HepG2 (cell line): ENCODE results near the gene TMPRSS7. TPM values are rescaled to one million over a fixed set of nuclear protein-coding genes. Genes with fewer than 3 reads are reported as not detected.

Source experiments
- ATAC-seq: fragments of 200-7000 bp; cut with Tn5 transposase; 3 replicates; pipeline ENCODE4 v1.9.1; 2020; ENCODE audit warnings: mild to moderate bottlenecking, moderate library complexity
- BruUV-seq: library from RNA; stranded (reverse); fragments of 400-500 nt; replicated peaks from 2 replicates; lab custom pipeline; 2021; lab: Mats Ljungman, UMichigan
- CTCF ChIA-PET: fragments of 300-600 bp; formaldehyde crosslinking; extraction: SDS; loops from one replicate; lab custom pipeline; 2021; ENCODE audit warnings: low total read pairs, inconsistent platforms, low intra/inter-chr PET ratio; lab: Yijun Ruan, JAX
- POLR2A ChIA-PET: fragments of 350-600 bp; sonication (Branson Sonifier 250); formaldehyde crosslinking; loops from one replicate; lab custom pipeline; 2020; ENCODE audit warnings: antibody characterized with exemption, inconsistent platforms; lab: Yijun Ruan, JAX
- DNase-seq: peaks from one replicate; pipeline ENCODE4 v3.0.0-alpha.2; 2015; ENCODE audit warnings: low spot score
- FAIRE-seq: peaks from 3 replicates; lab custom pipeline; 2011; peaks lifted over from hg19 to GRCh38; lab: Jason Lieb, UNC
- H2AFZ ChIP-seq: one replicate; pipeline ENCODE4 v1.6.1; 2011; ENCODE audit warnings: low read length, inconsistent platforms
- H3K27ac ChIP-seq: fragments of 300-600 bp; 3 replicates; pipeline ENCODE4 v1.8.0; 2011; ENCODE audit warnings: mixed run types, mild to moderate bottlenecking, mixed read lengths, low read length, inconsistent platforms; ENCODE audit not compliant: insufficient read depth; ENCODE audit errors: extremely low read length
- H3K27me3 ChIP-seq, 2 experiments: fragments of 200-600 bp in 1 of 2; 2 replicates in 1 of 2; 3 replicates in 1 of 2; pipeline versions ENCODE4 v1.6.0 to v1.8.0; 2011; ENCODE audit warnings: low read length in 2 of 2, mild to moderate bottlenecking in 2 of 2, moderate library complexity in 2 of 2, inconsistent platforms in 1 of 2; ENCODE audit not compliant: insufficient read depth in 2 of 2, control insufficient read depth in 1 of 2
- H3K36me3 ChIP-seq, 2 experiments: fragments of 200-600 bp in 1 of 2; replicated peaks in 1 of 2; 2 replicates in 1 of 2; 3 replicates in 1 of 2; pipeline versions ENCODE4 v1.5.1 to v1.8.0; 2011; ENCODE audit warnings: low read length in 2 of 2, inconsistent platforms in 1 of 2; ENCODE audit not compliant: insufficient read depth in 2 of 2, control insufficient read depth in 1 of 2
- H3K4me1 ChIP-seq: 2 replicates; pipeline ENCODE4 v1.5.1; 2012; ENCODE audit warnings: low read length, inconsistent platforms; ENCODE audit not compliant: insufficient read depth
- H3K4me2 ChIP-seq: 2 replicates; pipeline ENCODE4 v1.6.0; 2011; ENCODE audit warnings: low read depth, low read length, inconsistent platforms
- H3K4me3 ChIP-seq, 3 experiments: fragments of 200-600 bp in 1 of 3; sonication (generic), shearing (Covaris generic) in 1 of 3; replicated peaks in 1 of 3; 2 replicates each; pipeline ENCODE4 v1.5.1; 2011 to 2016; ENCODE audit warnings: low read length in 3 of 3, inconsistent platforms in 2 of 3, low read depth in 2 of 3, mild to moderate bottlenecking in 2 of 3, control low read depth in 1 of 3, mixed read lengths in 1 of 3; ENCODE audit not compliant: insufficient read depth in 1 of 3
- H3K79me2 ChIP-seq: one replicate; pipeline ENCODE4 v1.6.1; 2011; ENCODE audit warnings: low read length, inconsistent platforms; ENCODE audit not compliant: insufficient read depth
- H3K9ac ChIP-seq: 2 replicates; pipeline ENCODE4 v1.6.0; 2011; ENCODE audit warnings: mild to moderate bottlenecking, low read depth, low read length, inconsistent platforms; ENCODE audit not compliant: insufficient read depth
- H3K9me3 ChIP-seq: 2 replicates; pipeline ENCODE4 v1.5.1; 2012; ENCODE audit warnings: mild to moderate bottlenecking, low read length
- H4K20me1 ChIP-seq: 2 replicates; pipeline ENCODE4 v1.6.0; 2011; ENCODE audit warnings: inconsistent platforms, mild to moderate bottlenecking, low read length, moderate library complexity; ENCODE audit not compliant: insufficient read depth
- CREB1 ChIP-seq, 2 experiments: fragments of 450-650 bp in 1 of 2; IDR thresholded peaks; 2 replicates each; pipeline ENCODE4 v1.6.1; 2016 to 2017; ENCODE audit warnings: control low read depth in 1 of 2, mild to moderate bottlenecking in 1 of 2, missing compliant biosample characterization in 1 of 2, missing genetic modification characterization in 1 of 2
- FOSL2 ChIP-seq: sonication (generic); formaldehyde crosslinking; IDR thresholded peaks from 2 replicates; pipeline ENCODE4 v1.4.0; 2020; ENCODE audit warnings: missing genetic modification reagents
- JDP2 ChIP-seq: sonication (generic); formaldehyde crosslinking; IDR thresholded peaks from 2 replicates; pipeline ENCODE4 v1.8.1; 2022; ENCODE audit warnings: missing genetic modification reagents, borderline replicate concordance
- MED8 ChIP-seq: sonication (generic); formaldehyde crosslinking; IDR thresholded peaks from 2 replicates; pipeline ENCODE4 v1.8.1; 2023; ENCODE audit warnings: mild to moderate bottlenecking, missing genetic modification reagents; ENCODE audit not compliant: insufficient replicate concordance
- MEF2D ChIP-seq: sonication (generic); formaldehyde crosslinking; IDR thresholded peaks from 2 replicates; pipeline ENCODE4 v1.5.1; 2020; ENCODE audit warnings: mild to moderate bottlenecking, missing genetic modification reagents
- NCOR1 ChIP-seq: fragments of 200-600 bp; sonication (generic); IDR thresholded peaks from 2 replicates; pipeline ENCODE4 v1.7.0; 2017; ENCODE audit warnings: antibody characterized with exemption, low read length, borderline replicate concordance
- NFKBIZ ChIP-seq: IDR thresholded peaks from 2 replicates; pipeline ENCODE4 v1.6.1; 2018; ENCODE audit warnings: missing genetic modification reagents, missing compliant biosample characterization
- NR2C2 ChIP-seq: sonication (generic); formaldehyde crosslinking; IDR thresholded peaks from 2 replicates; pipeline ENCODE4 v1.4.0; 2020; ENCODE audit warnings: missing genetic modification reagents, mild to moderate bottlenecking, moderate library complexity, borderline replicate concordance
- PPARG ChIP-seq: conservative IDR thresholded peaks from 2 replicates; pipeline ENCODE4 v1.6.1; 2016; ENCODE audit warnings: missing biosample characterization, missing genetic modification reagents
- PRPF4 ChIP-seq: fragments of 200-400 bp; formaldehyde crosslinking; IDR thresholded peaks from 2 replicates; pipeline ENCODE4 v1.6.1; 2016; ENCODE audit warnings: low read length, low read depth; ENCODE audit not compliant: poor library complexity, severe bottlenecking
- SMARCC2 ChIP-seq: fragments of 450-650 bp; IDR thresholded peaks from 2 replicates; pipeline ENCODE4 v1.6.1; 2017; ENCODE audit warnings: antibody characterized with exemption, mild to moderate bottlenecking
- TBL1XR1 ChIP-seq: fragments of 150-350 bp; IDR thresholded peaks from 2 replicates; pipeline ENCODE4 v1.6.1; 2014; ENCODE audit warnings: borderline replicate concordance, low read length; ENCODE audit not compliant: partially characterized antibody
- ZBTB21 ChIP-seq: sonication (generic); formaldehyde crosslinking; IDR thresholded peaks from 2 replicates; pipeline ENCODE4 v1.4.0; 2020; ENCODE audit warnings: missing genetic modification reagents
- ZNF282 ChIP-seq: fragments of 450-650 bp; IDR thresholded peaks from 2 replicates; pipeline ENCODE4 v1.6.1; 2018; ENCODE audit not compliant: partially characterized antibody
- ZNF660 ChIP-seq: sonication (generic); formaldehyde crosslinking; IDR thresholded peaks from 2 replicates; pipeline ENCODE4 v1.5.1; 2020; ENCODE audit warnings: mild to moderate bottlenecking, low read depth, missing genetic modification reagents, borderline replicate concordance
- ZNF670 ChIP-seq: sonication (generic); formaldehyde crosslinking; IDR thresholded peaks from 2 replicates; pipeline ENCODE4 v1.8.0; 2022; ENCODE audit warnings: mild to moderate bottlenecking, missing genetic modification reagents, borderline replicate concordance
- ZSCAN30 ChIP-seq: sonication (generic); formaldehyde crosslinking; IDR thresholded peaks from 2 replicates; pipeline ENCODE4 v1.5.0; 2020; ENCODE audit warnings: mild to moderate bottlenecking, missing genetic modification reagents
- WGBS: methylation state at CpG from one replicate; pipeline ENCODE4 v1.1.6; 2017; ENCODE audit warnings: low lambda C conversion rate; 5-methylcytosine and 5-hydroxymethylcytosine counted together
- in situ Hi-C: cut with HindIII; loops from 2 replicates; pipeline ENCODE4 v1.10.0; 2017; ENCODE audit warnings: low pct_unique_long_range_greater_than_20kb; ENCODE audit not compliant: extremely low pct_ligation_motif_present
- intact Hi-C: fragments of 100-400 bp; cut with micrococcal nuclease; formaldehyde crosslinking; loops from one replicate; pipeline ENCODE4 v1.10.0; 2022; ENCODE audit not compliant: unreplicated experiment
- polyA plus RNA-seq, 8 experiments: library from polyadenylated mRNA; depleted of rRNA in 3 of 8; stranded (reverse) in 7 of 8; unstranded in 1 of 8; fragments of >200 nt; fragmentation: Illumina TruSeq in 4 of 8; extraction: Trizol in 4 of 8; gene quantifications; 2 replicates each; pipeline versions ENCODE4 v1.2.1 to v1.2.3, GENCODE V29; 2011 to 2016; ENCODE audit warnings: low read depth in 4 of 8, missing spikeins in 1 of 8, mixed read lengths in 1 of 8; ENCODE audit not compliant: insufficient read depth in 1 of 8
- total RNA-seq, 5 experiments: library from RNA; depleted of rRNA; stranded (reverse); fragments of >200 nt; fragmentation: Illumina TruSeq; extraction: Trizol; gene quantifications; 2 replicates each; pipeline ENCODE4 v1.2.3, GENCODE V29; 2016; ENCODE audit warnings: low read depth in 1 of 5
- TF ChIP-seq, protein P1 (sequence below): sonication (generic); formaldehyde crosslinking; IDR thresholded peaks from 2 replicates; pipeline ENCODE4 v1.4.0; 2020; ENCODE audit warnings: low read depth, mild to moderate bottlenecking, missing genetic modification reagents
- TF ChIP-seq, protein P2 (sequence below): sonication (generic); formaldehyde crosslinking; IDR thresholded peaks from 2 replicates; pipeline ENCODE4 v1.4.0; 2020; ENCODE audit warnings: missing genetic modification reagents

The TMPRSS7 gene
- total and polyA plus RNA-seq, 2 of the 13 experiments (the other 11 are each of a cell fraction or from before 2014, with no cell fraction given), result not detected

DNA sequence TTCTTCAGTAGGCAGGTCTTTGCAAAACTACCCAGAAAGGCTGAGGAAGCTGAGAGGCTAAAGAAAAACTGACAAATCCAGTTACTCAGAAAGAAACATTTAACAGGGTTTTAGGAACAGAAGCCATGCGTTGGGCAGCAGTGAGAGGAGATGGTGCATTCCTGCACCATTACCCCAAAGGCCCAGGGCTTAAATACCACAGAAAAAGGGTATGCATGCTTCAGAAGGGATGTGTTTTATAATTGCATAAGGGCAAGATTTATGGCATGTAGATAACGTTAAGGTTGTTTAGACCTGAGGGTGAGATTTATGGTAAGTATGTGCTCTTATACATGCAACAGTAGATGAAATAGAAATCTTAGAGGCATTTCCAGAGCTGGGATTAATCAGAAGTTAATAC is 61.6 kb downstream of the TMPRSS7 start:
- intact Hi-C loops, result no loop called here
- no TSS peak for BruUV-seq
- Histone ChIP-seq H4K20me1 (no peaks in the 10 kb centered on the region), H3K4me2 (no peak overlapping the region), H3K4me3 (no peak overlapping the region), H3K36me3 (no peaks in the 10 kb centered on the region), H3K27ac (no peak overlapping the region), H3K27me3 (no peaks in the 10 kb centered on the region), H3K9ac (no peak overlapping the region), H3K79me2 (no peaks in the 10 kb centered on the region), H2AFZ (no peak overlapping the region), H3K9me3 (no peaks in the 10 kb centered on the region), H3K4me1 (peaks cover 3% of the 10 kb centered on the region; the same call in 1 of the 2 replicates)
- ChIA-PET CTCF (no interaction called here), POLR2A (no interaction called here)
- ATAC-seq, result no peak
- in situ Hi-C loops, result no loop called here
- TF ChIP-seq ZNF670 (CRISPR knock-in tag) (no peak), NR2C2 (no peak)
- 42% methylated on average over 2 of the region's 2 CpGs for WGBS
- no peak for FAIRE-seq
- no peak for DNase-seq

DNA sequence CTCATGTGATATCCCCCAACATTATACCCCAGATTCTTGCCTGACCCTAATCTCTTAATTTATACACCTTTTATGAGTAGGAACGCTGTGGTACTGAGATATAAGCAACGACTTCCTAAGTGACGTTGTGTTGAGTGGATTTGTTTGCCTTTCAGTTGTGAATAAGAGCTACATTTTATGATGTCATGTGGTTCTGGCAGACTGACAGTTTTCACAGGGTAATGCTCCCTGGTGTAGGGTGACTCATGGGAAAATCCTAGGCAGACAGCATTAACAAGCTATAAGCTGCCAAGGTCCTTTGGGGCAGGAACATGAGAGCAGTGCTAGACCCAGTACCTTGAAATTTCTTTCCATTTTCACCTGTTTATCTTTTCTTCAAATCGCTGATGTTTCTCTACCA is 62.8 kb downstream of the TMPRSS7 start:
- no peak overlapping the region for H3K4me3 ChIP-seq
- FAIRE-seq (no peak), ATAC-seq (no peak; the same call in 2 of the 3 replicates), DNase-seq (peak; percentile 48)
- CTCF ChIA-PET, result no interaction called here
- intact Hi-C loops (no loop called here), in situ Hi-C loops (no loop called here)
- no peaks in the 10 kb centered on the region for H3K9me3 ChIP-seq
- no peaks in the 10 kb centered on the region for H3K4me1 ChIP-seq
- WGBS, result 26% methylated on average over 4 of the region's 4 CpGs
- H3K79me2 ChIP-seq, result no peaks in the 10 kb centered on the region
- H4K20me1 ChIP-seq, result no peaks in the 10 kb centered on the region
- no TSS peak for BruUV-seq
- no peak overlapping the region for H3K9ac ChIP-seq
- POLR2A ChIA-PET, result interaction anchor here (0.7 kb wide), 1 partner anchor 11 kb away, joined by 3 read pairs; the partner anchor contains the start of gene C3orf52
- no peak overlapping the region for H2AFZ ChIP-seq
- no peaks in the 10 kb centered on the region for H3K36me3 ChIP-seq
- no peak overlapping the region for H3K27ac ChIP-seq
- no peak overlapping the region for H3K4me2 ChIP-seq
- H3K27me3 ChIP-seq, result no peaks in the 10 kb centered on the region
- TF ChIP-seq ZBTB21 (CRISPR knock-in tag), result peak; percentile 42; the same call in 1 of the 2 replicates
- no peak for TF ChIP-seq ZNF282
- TF ChIP-seq ZSCAN30 (CRISPR knock-in tag), result no peak
- TF ChIP-seq CREB1 (IDR thresholded peaks at IDR 0.05), result peak; percentile 34; the same call in 1 of the 2 replicates
- TF ChIP-seq CREB1 (CRISPR knock-in tag; IDR thresholded peaks at IDR 0.05), result no peak
- TF ChIP-seq, protein P1, sequence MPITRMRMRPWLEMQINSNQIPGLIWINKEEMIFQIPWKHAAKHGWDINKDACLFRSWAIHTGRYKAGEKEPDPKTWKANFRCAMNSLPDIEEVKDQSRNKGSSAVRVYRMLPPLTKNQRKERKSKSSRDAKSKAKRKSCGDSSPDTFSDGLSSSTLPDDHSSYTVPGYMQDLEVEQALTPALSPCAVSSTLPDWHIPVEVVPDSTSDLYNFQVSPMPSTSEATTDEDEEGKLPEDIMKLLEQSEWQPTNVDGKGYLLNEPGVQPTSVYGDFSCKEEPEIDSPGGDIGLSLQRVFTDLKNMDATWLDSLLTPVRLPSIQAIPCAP (CRISPR knock-in tag), result no peak
- TF ChIP-seq, protein P2, sequence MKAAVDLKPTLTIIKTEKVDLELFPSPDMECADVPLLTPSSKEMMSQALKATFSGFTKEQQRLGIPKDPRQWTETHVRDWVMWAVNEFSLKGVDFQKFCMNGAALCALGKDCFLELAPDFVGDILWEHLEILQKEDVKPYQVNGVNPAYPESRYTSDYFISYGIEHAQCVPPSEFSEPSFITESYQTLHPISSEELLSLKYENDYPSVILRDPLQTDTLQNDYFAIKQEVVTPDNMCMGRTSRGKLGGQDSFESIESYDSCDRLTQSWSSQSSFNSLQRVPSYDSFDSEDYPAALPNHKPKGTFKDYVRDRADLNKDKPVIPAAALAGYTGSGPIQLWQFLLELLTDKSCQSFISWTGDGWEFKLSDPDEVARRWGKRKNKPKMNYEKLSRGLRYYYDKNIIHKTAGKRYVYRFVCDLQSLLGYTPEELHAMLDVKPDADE (CRISPR knock-in tag), result no peak
- TF ChIP-seq MED8 (CRISPR knock-in tag), result no peak
- no peak for TF ChIP-seq JDP2
- no peak for TF ChIP-seq NFKBIZ (CRISPR knock-in tag)
- no peak for TF ChIP-seq NCOR1
- no peak for TF ChIP-seq MEF2D (CRISPR knock-in tag)
- 0 out of 2 replicates have a peak, but pooled peaks have one; percentile 6 for TF ChIP-seq FOSL2 (CRISPR knock-in tag)
- no peak for TF ChIP-seq SMARCC2
- TF ChIP-seq PPARG (CRISPR knock-in tag), result no peak
- no peak for TF ChIP-seq ZNF660 (CRISPR knock-in tag)
- TF ChIP-seq TBL1XR1, result no peak
- no peak for TF ChIP-seq PRPF4
